ENCODE data around the gene VRK2.

Gene VRK2

DNA sequence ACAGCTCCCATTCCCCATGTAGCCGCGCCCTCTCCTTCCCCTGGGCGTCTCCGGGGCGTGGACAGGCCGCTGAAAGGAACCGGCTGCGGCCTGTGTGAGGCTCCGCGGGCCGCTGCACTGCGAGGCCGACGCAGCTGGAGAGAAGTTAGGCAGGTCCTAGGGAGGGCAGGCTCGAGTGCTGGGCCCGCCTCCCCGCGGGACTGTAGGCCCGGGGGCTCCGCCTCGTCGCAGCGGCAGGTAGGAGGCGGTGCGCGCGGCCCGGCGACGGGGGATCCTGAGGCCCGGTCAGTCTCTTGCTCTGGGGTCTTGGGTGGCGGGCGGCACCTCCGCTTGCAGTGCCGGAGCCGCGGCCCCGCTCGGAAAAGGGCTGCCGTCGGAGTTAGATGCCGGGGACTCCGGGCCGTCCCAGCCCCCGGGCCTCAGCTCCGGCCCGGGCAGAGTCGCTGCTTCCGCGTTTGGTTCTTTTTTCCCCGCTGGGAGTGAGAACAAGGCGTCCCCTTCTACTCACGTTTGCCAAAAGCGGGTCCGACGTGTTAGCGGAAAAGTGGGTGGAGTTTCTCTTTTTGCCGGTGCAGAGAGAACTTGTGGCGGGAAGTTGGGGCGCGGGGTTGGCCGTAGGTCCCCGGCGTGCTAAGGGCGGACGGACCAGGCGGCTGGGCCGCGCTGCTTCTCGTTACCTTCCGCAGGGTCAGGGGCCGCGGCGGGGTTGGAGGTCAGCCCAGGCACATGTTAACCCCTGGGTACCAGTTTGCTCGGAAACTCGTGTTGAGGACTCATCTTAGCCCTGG lies at the start of gene VRK2:
Gene VRK2, plus strand, starts transcription at position 222 of the 788 bp plus-strand sequence. CDS start 2,026 bp downstream, outside the sequence.
- peak; percentile 59 for DNase-seq (ENCODE audit: low read depth)

DNA sequence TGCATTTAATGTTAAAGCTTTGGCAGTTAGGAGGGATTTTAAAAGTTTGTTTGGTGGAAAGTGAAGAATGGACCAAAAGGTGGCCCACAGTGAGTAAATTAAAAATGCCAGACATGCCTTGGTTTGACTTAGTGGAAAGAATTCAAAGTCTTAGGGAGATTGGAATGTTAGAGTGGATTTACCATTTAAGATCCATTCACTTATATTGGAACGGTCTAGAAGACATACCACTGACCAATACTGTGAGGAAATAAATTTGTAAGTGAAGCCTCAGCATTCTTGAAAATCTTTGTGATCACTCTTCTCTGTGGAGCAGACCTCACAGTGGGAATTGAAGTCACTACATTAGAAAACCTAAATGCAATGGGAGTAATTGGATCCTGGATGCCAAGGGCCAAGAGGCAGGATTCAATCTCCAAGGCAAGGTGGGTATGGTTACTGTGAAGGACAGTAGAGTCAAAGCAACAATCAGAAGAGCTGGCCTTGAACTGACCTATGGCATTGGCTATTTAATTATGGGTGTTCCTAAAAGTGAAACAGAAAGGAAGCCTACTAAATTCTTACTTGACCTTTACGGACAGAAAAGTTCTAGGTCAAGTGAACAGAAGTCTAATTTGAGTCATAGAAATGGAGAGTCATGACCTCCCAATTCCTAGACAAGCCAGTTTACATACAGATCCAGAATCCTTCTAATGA lies 40.2 kb upstream of the VRK2 start:
- no peak for DNase-seq (ENCODE audit: low read depth)

DNA sequence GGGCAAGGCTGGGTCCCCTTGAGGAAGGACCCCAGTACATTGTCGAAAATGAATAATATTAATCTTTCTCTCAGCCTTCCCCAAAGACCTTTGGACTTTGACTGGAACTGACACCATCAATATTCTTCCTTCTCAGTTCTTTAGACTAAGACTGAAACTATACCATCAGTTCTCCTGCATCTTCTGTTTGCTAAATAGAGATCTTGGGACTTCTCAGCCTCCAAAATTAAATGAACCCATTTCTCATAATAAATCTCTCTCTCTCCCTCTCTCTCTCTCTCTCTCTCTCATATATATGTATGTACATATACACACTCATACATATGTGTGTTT lies 39.7 kb upstream of the VRK2 start:
- no peak for DNase-seq (ENCODE audit: low read depth)

DNA sequence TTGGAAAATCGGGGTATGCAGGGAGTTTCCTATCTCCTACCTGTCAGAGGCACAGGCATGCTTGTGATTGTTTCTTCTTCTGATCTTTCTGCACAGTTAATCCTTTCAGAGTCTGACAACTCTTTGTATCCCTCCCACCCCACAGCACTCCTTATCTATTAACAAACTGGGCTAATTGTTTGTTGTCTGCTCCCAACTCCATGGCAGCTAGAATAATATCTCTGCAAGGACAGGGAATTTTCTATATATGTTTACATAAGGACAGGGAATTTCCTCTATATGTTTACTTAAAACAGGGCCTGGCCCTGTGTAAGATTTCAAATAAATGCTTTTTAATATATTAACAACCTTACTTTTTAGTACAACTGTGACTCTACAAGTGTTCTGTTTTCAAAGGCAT lies 36.0 kb upstream of the VRK2 start:
- no peak for DNase-seq (ENCODE audit: low read depth)

DNA sequence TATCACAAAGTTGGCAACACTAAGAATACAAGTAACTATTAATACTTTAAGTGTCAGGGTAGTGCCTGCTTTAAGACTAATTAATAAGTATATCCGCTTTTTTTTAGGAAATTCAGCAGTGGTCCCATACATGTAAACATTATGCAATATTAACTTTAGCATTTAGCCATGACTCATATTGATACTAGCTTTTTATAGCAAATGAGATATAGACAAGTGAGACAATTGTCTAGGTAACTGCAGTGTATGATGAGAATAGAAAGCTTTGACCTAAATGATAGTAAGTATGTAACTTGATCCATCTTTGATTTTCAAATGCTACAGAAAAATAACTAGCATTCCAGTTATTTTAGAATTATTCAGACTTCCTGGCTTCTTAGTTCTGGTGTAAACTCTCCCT lies 27.4 kb upstream of the VRK2 start:
- DNase-seq (ENCODE audit: low read depth) = no peak

DNA sequence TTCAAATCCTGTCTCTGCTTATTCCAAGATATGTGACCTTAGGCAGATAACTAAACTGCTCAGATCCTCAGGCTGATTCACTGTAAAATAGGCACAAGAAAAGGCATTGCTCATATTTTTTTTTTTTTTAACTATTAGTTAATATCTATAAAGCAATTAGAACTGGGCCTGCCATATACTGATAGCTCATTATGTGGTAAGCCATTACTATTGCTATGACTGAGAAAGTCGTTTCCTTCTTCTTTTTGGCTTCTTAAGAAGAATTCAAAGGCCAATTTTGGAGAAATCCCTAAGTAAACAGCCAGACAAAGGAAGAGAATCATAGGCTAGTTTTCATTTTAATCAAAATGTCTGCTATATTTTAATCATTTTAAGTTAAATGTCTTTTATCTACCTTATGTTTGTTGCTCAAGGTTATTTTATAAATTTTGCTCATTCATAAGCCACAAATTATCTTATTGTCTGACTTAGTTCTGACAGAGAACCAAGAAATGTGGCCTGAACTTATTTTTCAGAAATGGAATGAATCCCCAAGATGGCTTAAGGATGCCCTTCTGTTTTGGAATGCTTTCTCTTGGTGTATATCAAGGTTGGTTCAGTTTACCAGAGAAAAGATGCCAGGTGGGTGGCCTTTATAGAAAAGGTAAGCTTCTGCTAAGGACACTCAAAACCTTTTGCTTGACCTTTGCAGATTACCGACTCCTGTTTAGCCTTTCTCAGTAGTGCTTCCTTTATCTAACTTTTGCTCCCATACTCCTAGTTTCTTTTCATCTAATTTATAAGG lies 21.3 kb upstream of the VRK2 start:
- DNase-seq (ENCODE audit: low read depth) = no peak

DNA sequence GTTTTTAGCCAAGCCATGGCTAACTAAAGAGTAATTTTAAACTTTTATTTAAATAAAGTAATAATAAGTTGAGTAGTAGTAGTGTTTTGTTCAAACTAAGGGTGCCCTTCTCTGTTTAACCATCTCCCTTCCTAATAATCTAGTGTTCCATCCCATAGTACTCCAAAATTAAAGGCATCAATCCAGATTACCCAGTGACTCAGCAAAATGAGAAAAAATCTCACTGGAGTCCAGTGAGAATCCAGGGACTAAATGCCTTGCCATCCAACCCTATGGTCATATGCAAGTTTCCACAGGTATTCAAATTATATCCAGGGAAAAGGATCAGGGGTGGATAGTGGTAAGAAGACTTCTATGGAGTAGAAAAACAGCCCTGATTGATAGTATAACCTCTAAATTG lies 19.6 kb upstream of the VRK2 start:
- no peak for DNase-seq (ENCODE audit: low read depth)

DNA sequence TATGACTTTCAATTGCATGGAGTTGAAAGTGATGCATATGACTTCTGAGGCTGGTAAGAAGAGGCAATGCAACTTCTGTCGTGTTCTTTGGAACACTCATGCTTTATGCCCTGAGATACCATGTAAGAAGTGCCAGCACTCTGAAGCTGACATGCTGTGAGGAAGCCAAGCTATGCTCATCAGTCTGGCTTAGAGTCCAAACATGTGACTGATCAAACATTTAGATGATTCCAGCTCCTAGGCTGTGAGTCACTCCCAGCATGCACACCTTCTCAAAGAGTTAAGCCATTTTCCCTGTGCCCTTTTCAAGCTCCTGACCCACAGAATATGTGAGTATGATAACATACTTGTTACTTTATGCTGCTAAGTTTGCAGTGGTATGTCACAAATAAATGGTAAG lies 15.8 kb upstream of the VRK2 start:
- no peak for DNase-seq (ENCODE audit: low read depth)

DNA sequence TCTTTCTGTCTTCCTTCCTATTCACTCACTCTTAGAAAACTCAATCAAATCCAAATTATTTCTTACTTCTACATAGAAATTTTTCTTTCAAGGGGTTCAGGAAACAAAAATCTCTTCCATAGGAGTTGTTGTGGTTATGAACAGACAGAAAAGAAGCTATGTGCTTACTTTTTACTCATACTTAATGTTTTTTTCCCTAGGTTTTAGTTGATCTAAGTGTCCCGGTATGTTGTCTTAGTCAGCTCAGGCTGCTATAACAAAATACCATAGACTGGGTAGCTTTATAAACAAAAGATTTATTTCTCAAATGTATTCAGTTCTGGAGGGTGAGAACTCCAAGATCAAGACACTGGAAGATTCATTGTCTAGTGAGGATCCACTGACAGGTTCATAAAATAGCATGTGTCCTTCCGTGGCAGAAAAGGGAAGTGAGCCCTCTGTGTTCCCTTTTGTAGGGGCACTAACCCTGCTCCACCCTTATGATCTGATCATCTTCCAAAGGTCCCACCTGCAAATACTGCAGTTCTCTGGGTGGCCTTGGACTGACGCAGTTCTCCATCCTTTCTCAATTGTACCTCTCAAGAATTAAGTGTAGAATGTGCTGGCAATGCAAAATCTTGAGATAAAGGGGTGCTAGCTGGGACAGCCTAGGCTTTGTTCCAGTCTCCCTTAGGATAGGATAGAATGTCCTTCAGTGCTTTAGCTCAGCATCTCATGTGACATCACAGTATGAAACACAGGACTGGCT lies 14.4 kb upstream of the VRK2 start:
- DNase-seq (ENCODE audit: low read depth) = no peak

DNA sequence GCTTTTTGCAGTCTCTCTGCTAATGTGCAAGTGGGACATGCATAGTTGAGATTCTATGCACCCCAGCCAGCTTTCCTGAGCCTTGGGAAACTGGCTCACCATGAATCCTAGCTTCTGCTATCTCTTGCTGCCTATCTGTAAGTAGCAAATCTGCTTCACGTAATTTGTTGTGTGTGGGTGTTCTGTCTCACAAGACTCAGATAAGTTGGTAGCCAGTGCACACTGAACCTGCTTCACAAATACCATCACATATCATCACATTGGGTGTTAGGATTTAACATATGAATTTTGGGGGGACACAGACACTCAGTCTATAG lies 13.9 kb upstream of the VRK2 start:
- DNase-seq (ENCODE audit: low read depth) = no peak

DNA sequence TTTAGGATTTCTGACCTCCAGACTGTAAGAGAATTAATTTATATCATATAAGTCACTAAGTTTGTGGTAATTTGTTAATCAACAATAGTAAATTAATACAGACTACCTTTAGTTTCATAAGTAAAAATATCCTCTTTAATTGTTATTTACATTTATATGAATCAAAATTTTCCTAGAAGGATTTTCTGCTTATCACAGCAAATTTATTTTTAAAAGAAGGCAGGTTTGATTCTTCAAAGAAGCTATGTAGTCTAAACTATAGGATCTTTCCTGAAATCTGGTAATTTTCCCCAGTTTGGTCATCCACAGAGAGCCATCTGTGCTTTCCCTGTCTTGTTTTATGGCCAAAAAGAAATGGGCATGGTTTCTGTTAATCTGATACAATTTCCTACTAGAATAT lies 13.1 kb upstream of the VRK2 start:
- no peak for DNase-seq (ENCODE audit: low read depth)

DNA sequence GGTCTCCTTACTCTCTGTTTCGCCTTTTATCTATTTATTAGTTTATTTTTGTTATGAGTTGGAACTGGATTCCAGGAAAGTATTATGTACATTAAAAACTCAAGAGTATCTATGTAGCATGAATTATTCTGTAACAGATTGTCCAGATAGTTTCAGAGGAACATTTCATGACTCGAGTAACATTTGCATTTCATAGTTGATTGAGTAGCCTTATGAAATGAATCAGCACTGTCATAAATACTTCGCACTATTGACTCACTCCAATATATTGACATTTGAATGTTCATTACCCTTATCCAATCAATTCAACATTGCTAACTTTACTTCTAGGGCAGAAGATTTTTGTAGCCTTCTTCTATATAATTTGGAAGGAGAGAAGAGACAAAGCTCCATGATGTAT lies 11.3 kb upstream of the VRK2 start:
- DNase-seq (ENCODE audit: low read depth) = no peak

DNA sequence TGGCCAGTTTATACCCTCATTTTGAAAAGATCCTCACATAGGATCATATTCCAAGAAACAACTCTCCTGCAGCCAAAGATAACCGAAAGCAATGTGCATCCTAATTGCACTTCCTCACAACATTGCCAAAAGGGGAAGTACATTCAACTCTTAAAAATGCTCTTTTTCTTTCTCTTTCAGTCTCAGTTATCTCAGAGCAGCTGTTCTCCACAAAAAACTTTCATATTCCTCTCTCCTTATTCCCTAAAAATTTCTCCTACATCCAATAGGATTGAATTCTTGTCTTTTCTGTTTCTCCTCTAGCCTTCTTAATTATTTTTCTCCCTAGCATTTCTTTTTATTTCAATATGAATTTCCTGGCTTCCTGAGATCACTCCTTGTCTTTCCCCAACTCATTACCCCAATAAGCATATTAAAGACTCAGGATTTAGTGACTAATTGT lies 7.4 kb upstream of the VRK2 start:
- no peak for DNase-seq (ENCODE audit: low read depth)

DNA sequence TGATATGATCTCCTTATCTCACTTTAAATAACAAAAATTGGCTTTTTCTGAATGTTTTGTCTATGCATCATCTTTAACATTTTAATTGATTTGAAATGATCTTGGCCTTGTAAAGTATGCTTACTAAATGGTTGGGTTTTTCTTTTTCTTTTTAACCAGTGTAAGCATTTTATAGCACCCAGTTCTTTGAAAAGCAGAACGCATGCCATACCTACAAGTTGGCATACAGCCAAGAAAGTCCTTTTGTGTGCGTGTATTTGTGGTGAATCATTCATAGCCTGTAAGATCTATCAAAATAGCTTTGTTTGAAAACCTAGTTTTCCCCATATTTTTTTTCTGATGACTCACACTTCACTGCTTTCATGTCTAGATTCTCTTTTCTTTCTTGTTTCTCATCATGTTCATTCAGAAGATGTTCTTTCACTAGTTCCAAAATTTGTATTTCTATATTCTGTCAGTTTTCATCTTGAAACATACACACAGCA lies 4.1 kb upstream of the VRK2 start:
- DNase-seq (ENCODE audit: low read depth) = no peak

DNA sequence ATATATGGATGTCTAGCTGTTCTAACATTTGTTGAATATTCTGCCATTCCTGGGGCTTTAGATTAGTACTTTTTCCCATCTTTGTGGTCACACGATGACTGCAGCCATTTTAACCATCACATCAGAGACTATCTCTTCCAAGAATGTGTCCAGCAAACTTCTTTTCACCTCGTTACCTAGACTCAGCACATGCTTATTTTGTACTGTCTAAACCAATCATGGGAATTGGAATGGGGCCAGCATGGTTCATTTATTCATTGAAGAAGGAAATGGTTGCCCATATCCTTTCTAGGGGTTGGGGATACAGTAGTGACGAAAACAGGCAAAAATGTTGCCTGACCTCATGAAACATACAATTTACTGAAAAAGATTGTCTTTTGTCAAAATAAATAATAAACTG lies 2.5 kb upstream of the VRK2 start:
- DNase-seq (ENCODE audit: low read depth) = no peak

DNA sequence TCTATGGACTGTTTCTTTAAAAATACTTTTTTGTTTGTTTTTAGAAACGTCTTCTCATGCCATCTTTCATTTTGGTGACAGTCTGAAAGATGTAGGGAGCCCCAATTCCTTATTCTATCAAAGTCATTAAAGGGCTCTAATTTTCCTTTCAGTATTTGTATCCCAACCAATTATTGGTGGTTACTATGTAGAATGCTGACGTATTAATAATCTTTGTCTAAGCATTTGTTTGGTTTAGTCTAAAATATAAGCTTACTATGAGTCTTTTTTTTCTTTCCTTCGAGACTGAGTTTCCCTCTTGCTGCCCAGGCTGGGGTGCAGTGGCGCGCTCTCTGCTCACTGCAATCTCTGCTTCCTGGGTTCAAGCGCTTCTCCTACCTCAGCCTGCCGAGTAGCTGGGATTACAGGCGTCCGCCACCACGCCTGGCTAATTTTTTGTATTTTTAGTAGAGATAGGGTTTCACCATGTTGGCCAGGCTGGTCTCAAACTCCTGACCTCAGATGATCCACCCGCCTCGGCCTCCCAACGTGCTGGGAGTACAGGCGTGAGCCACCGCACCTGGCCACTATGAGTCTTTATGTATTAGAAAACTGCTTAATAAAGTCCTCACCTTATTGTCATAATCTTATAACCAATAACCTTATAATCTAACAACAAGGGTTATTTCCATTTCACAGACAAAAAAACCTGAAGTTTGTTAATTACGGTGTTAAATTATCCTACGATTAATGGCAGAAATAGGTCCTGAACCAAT lies 849 bp upstream of the VRK2 start:
- DNase-seq (ENCODE audit: low read depth) = no peak

DNA sequence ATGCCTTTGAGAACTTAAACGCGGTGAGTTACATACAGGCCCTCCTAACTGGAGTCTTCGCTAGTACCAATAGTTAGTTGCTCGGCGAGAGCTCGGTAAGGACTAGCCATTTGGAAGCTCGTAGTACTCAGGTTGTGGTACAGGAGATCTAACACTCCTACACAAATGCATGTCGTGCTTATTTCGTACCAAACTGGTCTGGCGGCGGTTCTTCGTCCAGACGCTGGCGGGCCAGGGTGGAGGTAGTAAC lies 346 bp upstream of the VRK2 start:
- no peak for DNase-seq (ENCODE audit: low read depth)

DNA sequence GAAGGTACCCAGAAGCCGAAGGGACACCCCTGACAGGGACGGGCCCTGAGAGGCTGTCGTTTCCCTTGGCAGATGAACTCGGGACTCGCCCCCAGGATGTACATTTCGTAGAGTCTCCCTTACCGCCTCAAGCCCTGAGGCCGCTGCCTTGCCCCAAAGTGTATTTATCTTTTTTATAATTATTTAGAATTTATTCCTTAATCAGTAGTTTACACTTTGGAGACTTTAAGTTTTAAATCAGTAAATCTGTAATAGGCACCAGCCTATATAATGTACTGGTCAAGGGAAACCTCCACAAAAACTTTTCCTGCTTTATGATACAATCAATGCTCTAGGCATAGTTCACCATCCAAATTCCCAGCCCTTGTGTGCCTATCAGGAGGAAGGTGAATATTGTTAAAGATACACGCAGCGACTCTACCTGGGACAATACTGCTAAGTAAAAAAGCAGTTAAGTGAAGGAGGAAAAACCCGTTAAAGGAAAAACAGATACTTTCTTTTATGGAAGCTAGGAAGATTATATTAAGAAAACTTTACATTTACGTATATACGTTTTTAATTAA lies 848 bp downstream of the VRK2 start:
- no peak for DNase-seq (ENCODE audit: low read depth)

DNA sequence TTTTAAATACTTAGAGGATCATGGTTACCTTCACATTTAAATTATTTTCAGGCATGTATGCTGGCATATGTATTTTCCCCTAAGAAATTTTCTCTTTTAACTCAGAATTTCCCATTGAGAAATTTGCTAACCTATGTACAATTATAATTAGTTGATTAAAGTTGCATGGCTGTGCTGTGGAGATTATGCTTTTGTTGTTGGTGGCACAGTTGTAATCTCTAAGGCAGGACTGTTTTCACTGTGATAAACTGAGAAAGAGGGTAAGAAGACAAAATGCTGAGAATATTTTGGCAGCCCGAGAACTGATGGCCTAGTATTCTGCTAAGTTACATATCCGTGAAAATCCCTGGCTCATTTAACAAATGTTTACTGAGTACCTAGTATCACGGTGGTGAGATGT lies 1.4 kb downstream of the VRK2 start:
- DNase-seq (ENCODE audit: low read depth) = no peak

DNA sequence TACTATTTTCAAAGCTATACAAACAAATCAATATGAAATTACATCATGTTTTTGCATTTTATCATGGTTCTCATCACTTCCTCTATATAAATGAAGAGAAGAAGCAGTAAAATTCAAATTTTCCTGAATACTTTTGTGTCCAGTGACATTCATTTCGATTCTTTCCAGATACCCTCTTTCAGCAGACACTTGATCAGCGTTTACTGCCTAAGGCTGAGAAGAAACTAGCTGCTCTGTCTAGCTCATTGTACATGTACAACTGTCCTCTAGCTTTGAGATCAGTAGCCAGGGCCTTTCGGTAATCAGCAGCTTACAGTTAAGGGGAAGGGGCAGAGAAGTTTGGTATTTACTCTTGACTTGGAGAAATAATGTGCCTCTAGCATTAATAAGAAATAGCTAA lies 4.8 kb downstream of the VRK2 start:
- no peak for DNase-seq (ENCODE audit: low read depth)

DNA sequence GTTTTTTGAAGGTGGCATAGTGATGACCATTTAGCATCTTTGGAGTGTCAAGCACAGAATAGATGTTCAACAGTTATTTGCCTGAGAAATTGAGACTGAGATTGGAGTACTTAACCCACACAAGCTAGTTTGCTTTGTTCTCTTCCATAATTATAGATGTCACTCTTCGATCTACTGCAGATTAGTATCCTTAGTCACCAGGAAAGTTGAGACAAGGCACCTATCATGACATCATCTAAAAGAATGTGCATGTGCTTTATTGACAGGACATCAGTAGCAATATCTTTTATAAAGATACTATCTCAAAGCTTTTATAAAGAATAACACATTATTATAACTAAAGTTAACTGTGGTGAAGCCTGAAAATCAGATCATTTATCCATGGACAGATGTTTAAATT lies 6.4 kb downstream of the VRK2 start:
- no peak for DNase-seq (ENCODE audit: low read depth)

DNA sequence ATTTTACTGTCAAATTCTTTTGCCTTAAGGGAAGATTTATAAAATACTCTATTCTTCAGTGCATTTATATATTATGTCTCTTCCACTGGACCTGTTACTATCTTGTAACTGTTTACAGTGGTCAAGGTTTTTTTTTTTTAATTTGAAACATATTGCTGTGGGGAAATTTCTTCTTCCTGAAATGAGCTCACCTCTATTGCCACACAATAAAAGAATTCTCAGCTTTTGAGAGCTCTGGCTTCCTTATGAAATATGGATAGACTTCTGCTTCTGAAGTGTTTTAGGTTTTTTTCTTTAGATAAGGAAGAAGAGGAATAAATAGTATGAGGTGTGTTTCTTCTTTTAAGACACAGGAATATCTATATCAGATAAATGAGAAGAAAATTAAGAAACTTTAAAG lies 7.7 kb downstream of the VRK2 start:
- DNase-seq (ENCODE audit: low read depth) = no peak

Measured in stimulated activated CD8-positive, alpha-beta memory T cell treated with anti-CD3 and anti-CD28 coated beads, Interleukin-15, amount 100 ng/mL, for 24 hours (primary cell).